ENCODE results near the gene ZNF782. TPM values are rescaled to one million over a fixed set of nuclear protein-coding genes. Genes with fewer than 3 reads are reported as not detected.

Gene ZNF782
- total RNA-seq, 2 experiments from 2014 or later = 8.6 to 10.2 TPM

- H4K20me1 ChIP-seq (ENCODE audit: insufficient read depth, low read length) = 0 out of 2 replicates have a peak, but pooled peaks cover 7% of the 10 kb centered on the region
- ChIA-PET POLR2A (no interaction called here), CTCF (ENCODE audit: unreplicated experiment) (no interaction called here)
- intact Hi-C loops (cut with micrococcal nuclease; ENCODE audit: unreplicated experiment) = loop anchor here (5.0 to 10.0 kb wide), 3 partner anchors 427 to 739 kb away; partner anchors contain the start of gene TDRD7
- no peak overlapping the region for H3K4me2 ChIP-seq (ENCODE audit: low read length)
- TF ChIP-seq CTCF (conservative IDR thresholded peaks at IDR 0.05; ENCODE audit: low read length) = no peak
- no peak for TF ChIP-seq EZH2phosphoT487 (IDR thresholded peaks at IDR 0.05; ENCODE audit: borderline replicate concordance, low read depth, low read length)
- no peaks in the 10 kb centered on the region; the same call in 1 of the 2 replicates for H3K36me3 ChIP-seq (ENCODE audit: insufficient read depth, low read length)
- DNase-seq (ENCODE audit: low spot score) = no peak
- no peak overlapping the region for H3K27ac ChIP-seq (ENCODE audit: low read depth, low read length, poor library complexity, severe bottlenecking)
- peaks cover 4% of the 10 kb centered on the region; the same call in 1 of the 2 replicates for H3K79me2 ChIP-seq (ENCODE audit: insufficient read depth, low read depth, low read length)
- no peak overlapping the region for H3K4me3 ChIP-seq (ENCODE audit: low read depth, low read length, poor library complexity, severe bottlenecking)
- peaks cover 4% of the 10 kb centered on the region for H3K4me1 ChIP-seq (ENCODE audit: insufficient read depth, low read length, poor library complexity, severe bottlenecking)
- no peaks in the 10 kb centered on the region for H3K9me2 ChIP-seq (ENCODE audit: insufficient read depth, low read length)
- H3K9me3 ChIP-seq (ENCODE audit: low read length) = no peaks in the 10 kb centered on the region; the same call in 1 of the 2 replicates
- no TSS peak for BruUV-seq (replicated peaks)
- H2AFZ ChIP-seq (ENCODE audit: low read length) = no peak overlapping the region
Measured at GRCh38 chr9:96858018-96858573, 3.8 kb upstream of the ZNF782 start.

GRCh38 chr9:96856363-96857286 lies 2.3 kb upstream of the ZNF782 start:
- no peak overlapping the region for H3K4me3 ChIP-seq (ENCODE audit: low read depth, low read length, poor library complexity, severe bottlenecking)
- POLR2A ChIA-PET = interaction anchor here (0.5 to 0.8 kb wide), 2 partner anchors 80 to 682 kb away, joined by 3 read pairs; no protein-coding TSS in a partner anchor
- peaks cover 9% of the 10 kb centered on the region for H3K36me3 ChIP-seq (ENCODE audit: insufficient read depth, low read length)
- intact Hi-C loops (cut with micrococcal nuclease; ENCODE audit: unreplicated experiment) = loop anchor here (1.0 to 10.0 kb wide), 7 partner anchors 252 to 758 kb away; partner anchors contain the start of gene TDRD7
- no peak overlapping the region for H3K4me2 ChIP-seq (ENCODE audit: low read length)
- CTCF ChIA-PET (ENCODE audit: unreplicated experiment) = interaction anchor here (1.1 to 1.2 kb wide), 2 partner anchors 18 to 742 kb away, joined by 3 read pairs; no protein-coding TSS in a partner anchor
- 0 out of 2 replicates have a peak, but pooled peaks cover 13% of the 10 kb centered on the region for H4K20me1 ChIP-seq (ENCODE audit: insufficient read depth, low read length)
- no TSS peak for BruUV-seq (replicated peaks)
- TF ChIP-seq CTCF (conservative IDR thresholded peaks at IDR 0.05; ENCODE audit: low read length) (peak; percentile 99), EZH2phosphoT487 (IDR thresholded peaks at IDR 0.05; ENCODE audit: borderline replicate concordance, low read depth, low read length) (no peak)
- H3K4me1 ChIP-seq (ENCODE audit: insufficient read depth, low read length, poor library complexity, severe bottlenecking) = peaks cover 15% of the 10 kb centered on the region
- peak overlapping the region; percentile 25; the same call in 1 of the 2 replicates for H2AFZ ChIP-seq (ENCODE audit: low read length)
- H3K9me2 ChIP-seq (ENCODE audit: insufficient read depth, low read length) = no peaks in the 10 kb centered on the region
- H3K9me3 ChIP-seq (ENCODE audit: low read length) = peaks cover under 1% of the 10 kb centered on the region; the same call in 1 of the 2 replicates
- H3K79me2 ChIP-seq (ENCODE audit: insufficient read depth, low read depth, low read length) = peaks cover 4% of the 10 kb centered on the region; the same call in 1 of the 2 replicates
- peak; percentile 76 for DNase-seq (ENCODE audit: low spot score)
- no peak overlapping the region for H3K27ac ChIP-seq (ENCODE audit: low read depth, low read length, poor library complexity, severe bottlenecking)
